Gastroesophageal sphincter (tissue), 3 donors: Measurements from ENCODE around the gene C1QL1.

Source experiments
- POLR2AphosphoS5 ChIP-seq: sonication (generic); formaldehyde crosslinking; IDR thresholded peaks from one replicate; pipeline ENCODE4 v1.6.1; 2017; ENCODE audit warnings: antibody characterized with exemption
- TF ChIP-seq, protein P1 (sequence below), 4 experiments: fragments of 200-600 bp in 2 of 4; fragments of 450-650 bp in 2 of 4; sonication (generic) in 1 of 4; IDR thresholded peaks; one replicate each; pipeline ENCODE4 v1.5.1; 2017 to 2019; ENCODE audit warnings: antibody characterized with exemption in 4 of 4, mild to moderate bottlenecking in 2 of 4, moderate library complexity in 2 of 4

DNA sequence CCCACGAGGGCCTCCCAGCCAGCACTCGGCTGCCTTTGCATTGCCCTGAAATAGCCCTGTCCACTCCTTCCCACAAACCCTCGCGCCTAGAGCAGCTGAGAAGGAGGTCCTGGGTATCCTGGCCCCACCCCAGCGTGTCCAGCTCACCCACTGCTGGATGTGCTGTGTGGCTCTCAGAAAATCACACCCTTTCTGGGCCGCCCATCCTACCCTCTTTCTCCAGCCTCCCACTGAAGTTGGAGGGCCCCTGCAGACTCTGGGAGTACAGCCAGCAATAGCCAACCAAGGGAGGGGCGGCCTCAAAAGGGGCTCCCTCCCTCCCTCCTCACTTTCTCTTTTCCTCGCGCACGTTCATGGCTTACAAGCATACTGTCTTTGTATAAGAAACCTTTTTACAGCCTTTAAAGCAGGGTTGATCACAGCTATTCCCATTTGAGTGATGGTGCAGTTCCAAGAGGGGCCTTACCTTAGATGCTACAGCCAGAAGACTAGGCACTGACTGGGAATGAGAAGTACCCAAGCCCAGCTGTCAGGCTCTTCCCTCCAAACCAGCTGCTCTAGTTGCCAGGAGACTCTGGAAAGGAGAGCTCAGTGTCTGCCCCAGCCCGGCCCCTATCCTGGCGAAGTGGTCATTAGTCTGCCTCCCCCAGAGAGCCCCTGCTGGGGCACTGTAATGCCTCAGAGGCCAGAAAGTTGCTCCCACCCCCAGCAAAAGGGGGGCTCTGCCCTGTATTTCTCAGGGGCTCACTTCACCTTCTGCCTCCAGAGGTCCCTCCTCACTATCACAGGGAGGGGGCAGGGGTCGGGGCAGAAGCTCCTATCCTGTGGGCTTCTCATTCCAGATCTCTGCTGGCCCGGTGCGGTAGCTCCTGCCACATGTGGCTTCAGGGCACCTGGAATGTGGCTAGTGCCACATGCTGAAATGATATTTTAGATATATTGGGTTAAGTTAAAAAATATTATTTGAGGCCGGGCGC lies 45.2 kb upstream of the C1QL1 start:
- TF ChIP-seq, protein P1, sequence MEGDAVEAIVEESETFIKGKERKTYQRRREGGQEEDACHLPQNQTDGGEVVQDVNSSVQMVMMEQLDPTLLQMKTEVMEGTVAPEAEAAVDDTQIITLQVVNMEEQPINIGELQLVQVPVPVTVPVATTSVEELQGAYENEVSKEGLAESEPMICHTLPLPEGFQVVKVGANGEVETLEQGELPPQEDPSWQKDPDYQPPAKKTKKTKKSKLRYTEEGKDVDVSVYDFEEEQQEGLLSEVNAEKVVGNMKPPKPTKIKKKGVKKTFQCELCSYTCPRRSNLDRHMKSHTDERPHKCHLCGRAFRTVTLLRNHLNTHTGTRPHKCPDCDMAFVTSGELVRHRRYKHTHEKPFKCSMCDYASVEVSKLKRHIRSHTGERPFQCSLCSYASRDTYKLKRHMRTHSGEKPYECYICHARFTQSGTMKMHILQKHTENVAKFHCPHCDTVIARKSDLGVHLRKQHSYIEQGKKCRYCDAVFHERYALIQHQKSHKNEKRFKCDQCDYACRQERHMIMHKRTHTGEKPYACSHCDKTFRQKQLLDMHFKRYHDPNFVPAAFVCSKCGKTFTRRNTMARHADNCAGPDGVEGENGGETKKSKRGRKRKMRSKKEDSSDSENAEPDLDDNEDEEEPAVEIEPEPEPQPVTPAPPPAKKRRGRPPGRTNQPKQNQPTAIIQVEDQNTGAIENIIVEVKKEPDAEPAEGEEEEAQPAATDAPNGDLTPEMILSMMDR (IDR thresholded peaks at IDR 0.05): no peak
- no peak for TF ChIP-seq POLR2AphosphoS5
